GM06990 (cell line): ENCODE results near the gene ZMYM3.
"Not testable (repeated sequence)": the region's sequence is repeated elsewhere in the genome, so short reads cannot be mapped to it uniquely, and the experiment has no call there.

Source experiments
- DNase-seq: peaks from one replicate; pipeline ENCODE4 v3.0.0-alpha.2; 2011; ENCODE audit not compliant: insufficient read length; ENCODE audit errors: extremely low read depth
- H3K27me3 ChIP-seq: replicated peaks from 2 replicates; pipeline ENCODE4 v1.6.0; 2011; ENCODE audit warnings: low read length; ENCODE audit not compliant: control insufficient read depth, insufficient read depth
- H3K36me3 ChIP-seq: 2 replicates; pipeline ENCODE4 v1.5.1; 2011; ENCODE audit warnings: low read length; ENCODE audit not compliant: control insufficient read depth, insufficient read depth
- H3K4me3 ChIP-seq: replicated peaks from 2 replicates; pipeline ENCODE4 v1.5.1; 2011; ENCODE audit warnings: low read depth, mild to moderate bottlenecking, control low read depth, low read length
- CTCF ChIP-seq: IDR thresholded peaks from 2 replicates; pipeline ENCODE4 v1.5.1; 2011; ENCODE audit warnings: low read length, control low read depth, mild to moderate bottlenecking, inconsistent platforms; ENCODE audit not compliant: insufficient read depth, poor library complexity, severe bottlenecking

ZMYM3 gene

GRCh38 chrX:71254092-71254963 lies at the start of gene ZMYM3:
TSS of gene ZMYM3 (minus strand) at chrX:71254140. CDS start at chrX:71253255, 885 bp downstream.
- Histone ChIP-seq H3K27me3 (no peaks in the 10 kb centered on the region), H3K4me3 (peak within 1 kb of the TSS; percentile 82), H3K36me3 (no peaks in the 10 kb centered on the region)
- DNase-seq: peak; percentile 89
- no peak for TF ChIP-seq CTCF

DNA sequence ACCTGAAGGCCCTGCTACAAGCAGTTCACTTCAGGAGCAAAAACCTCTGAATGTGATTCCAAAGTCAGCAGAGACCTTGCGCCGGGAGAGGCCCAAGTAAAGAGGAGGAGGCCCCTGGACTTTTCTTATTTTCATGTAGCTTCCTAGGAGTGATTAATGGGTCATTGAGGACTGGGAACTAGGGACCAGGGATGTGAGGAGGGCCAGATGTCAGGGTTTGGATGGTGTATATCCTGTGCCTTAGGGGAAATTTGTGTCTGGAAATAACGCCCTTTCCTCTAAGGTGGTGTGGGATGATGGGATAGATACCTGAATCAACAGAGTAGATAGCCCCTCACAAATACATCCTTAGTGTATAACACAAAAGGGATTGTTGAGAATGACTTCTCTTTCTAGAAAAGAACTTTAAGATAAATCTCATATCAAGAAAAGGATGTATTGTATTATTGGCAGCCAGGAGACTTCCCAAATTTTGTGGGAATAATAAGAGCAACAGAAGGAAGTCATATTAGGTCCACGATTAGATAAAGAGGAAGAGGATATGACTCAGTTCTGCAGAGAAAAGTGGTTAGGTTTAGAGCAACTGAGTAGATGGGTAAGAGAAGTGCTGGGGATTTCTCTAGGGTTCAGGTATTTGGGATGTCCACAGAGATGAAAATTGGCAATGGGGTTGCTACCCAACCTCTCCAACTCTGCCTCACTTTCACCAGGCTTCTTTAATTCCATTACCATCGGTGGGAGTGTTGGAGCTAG lies 48.7 kb upstream of the ZMYM3 start:
- Histone ChIP-seq H3K27me3 (no peaks in the 10 kb centered on the region), H3K4me3 (no peak overlapping the region), H3K36me3 (peaks cover 6% of the 10 kb centered on the region)
- no peak for TF ChIP-seq CTCF
- no peak for DNase-seq

- no peak within 1 kb of the TSS for H3K4me3 ChIP-seq
- H3K36me3 ChIP-seq: peaks cover 8% of the 10 kb centered on the region
- DNase-seq: no peak
- TF ChIP-seq CTCF: no peak
- no peaks in the 10 kb centered on the region for H3K27me3 ChIP-seq
Measured at GRCh38 chrX:71301195-71301924, 47.4 kb upstream of the ZMYM3 start, which contains the start of gene ITGB1BP2. TSS of gene ITGB1BP2 (plus strand) at chrX:71301750. CDS start at chrX:71301807, 57 bp downstream.

DNA sequence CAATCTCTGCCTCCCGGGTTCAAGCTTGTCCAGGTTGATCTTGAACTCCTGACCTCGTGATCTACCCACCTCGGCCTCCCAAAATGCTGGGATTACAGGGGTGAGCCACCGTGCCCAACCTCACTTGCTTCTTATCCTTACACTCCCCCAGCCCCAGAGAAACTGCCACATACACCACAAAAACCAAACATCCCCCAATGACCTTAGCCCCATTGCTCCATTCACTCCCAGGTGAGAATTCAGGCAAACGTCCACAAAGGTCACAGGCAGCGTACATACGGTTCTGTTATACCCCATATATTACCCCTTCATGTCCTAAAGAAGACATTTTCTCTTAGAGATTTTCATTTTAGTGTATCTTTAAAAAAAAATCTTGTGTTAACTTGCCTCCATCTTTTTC lies 46.6 kb upstream of the ZMYM3 start:
- H3K27me3 ChIP-seq, H3K36me3 ChIP-seq, DNase-seq, H3K4me3 ChIP-seq: not testable (repeated sequence)

DNA sequence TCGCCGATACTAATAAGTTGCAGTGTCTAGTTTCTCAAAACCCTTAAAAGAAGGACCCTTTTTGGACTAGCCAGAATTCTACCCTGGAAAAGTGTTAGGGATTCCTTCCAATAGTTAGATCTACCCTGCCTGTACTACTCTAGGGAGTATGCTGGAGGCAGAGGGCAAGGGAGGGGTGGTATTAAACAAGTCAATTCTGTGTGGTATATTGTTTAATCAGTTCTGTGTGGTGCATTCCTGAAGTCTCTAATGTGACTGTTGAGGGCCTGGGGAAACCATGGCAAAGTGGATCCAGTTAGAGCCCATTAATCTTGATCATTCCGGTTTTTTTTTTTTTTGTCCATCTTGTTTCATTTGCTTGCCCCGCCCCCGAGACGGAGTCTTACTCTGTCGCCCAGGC lies 46.1 kb upstream of the ZMYM3 start:
- H3K27me3 ChIP-seq, DNase-seq, H3K36me3 ChIP-seq, H3K4me3 ChIP-seq: not testable (repeated sequence)

GRCh38 chrX:71298119-71298518 lies 44.2 kb upstream of the ZMYM3 start:
- H3K4me3 ChIP-seq: no peak overlapping the region

More at GRCh38 chrX:71298119-71298518, 44.2 kb upstream of the ZMYM3 start:
- DNase-seq: no peak
- TF ChIP-seq CTCF: no peak
- Histone ChIP-seq H3K36me3 (peaks cover 11% of the 10 kb centered on the region), H3K27me3 (no peaks in the 10 kb centered on the region)
